Measurements from ENCODE around the gene TPO. TPM values are rescaled to one million over a fixed set of nuclear protein-coding genes. Genes with fewer than 3 reads are reported as not detected.

The TPO gene
- polyA plus RNA-seq, 1 donor from 2014 or later, result not detected

DNA sequence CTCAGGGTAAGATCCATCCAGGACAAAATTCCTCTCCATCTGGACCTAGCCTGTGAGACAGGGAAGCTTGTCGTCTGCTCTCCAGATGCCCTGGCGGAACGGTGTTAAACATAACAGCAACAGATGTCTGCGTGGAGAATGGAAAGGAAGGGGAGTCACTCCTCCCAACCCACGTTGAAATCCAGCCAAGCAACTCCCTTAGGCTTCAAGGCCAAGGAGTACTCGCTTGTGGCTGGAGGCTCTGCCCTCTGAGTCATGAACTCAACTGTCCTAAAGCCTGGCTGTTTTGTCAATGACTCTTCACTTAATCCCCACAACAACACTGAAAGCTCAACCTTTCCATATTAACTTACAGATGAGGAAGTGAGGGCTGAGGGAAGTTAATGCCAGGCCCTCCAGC, 42.2 kb downstream of the TPO start:
- Histone ChIP-seq H3F3A (ENCODE audit: insufficient read depth, low read length, poor library complexity, severe bottlenecking) (no peaks in the 10 kb centered on the region), H3K9me3 (ENCODE audit: low read length) (no peaks in the 10 kb centered on the region), H2AFZ (ENCODE audit: low read depth, low read length) (no peak overlapping the region), H3K4me2 (ENCODE audit: low read length) (no peak overlapping the region), H3K27me3 (ENCODE audit: insufficient read depth, low read depth, low read length) (no peaks in the 10 kb centered on the region), H4K20me1 (ENCODE audit: insufficient read depth) (no peaks in the 10 kb centered on the region), H3K4me3 (ENCODE audit: low read length) (no peak overlapping the region), H3K9me2 (ENCODE audit: insufficient read depth, low read length) (no peaks in the 10 kb centered on the region), H3K9ac (ENCODE audit: low read length) (no peak overlapping the region), H3K27ac (ENCODE audit: low read length) (no peak overlapping the region), H3K79me2 (replicated peaks; ENCODE audit: insufficient read depth, low read length) (no peaks in the 10 kb centered on the region), H3K36me3 (ENCODE audit: insufficient read depth, low read length) (no peaks in the 10 kb centered on the region)
- TF ChIP-seq TAF1 (IDR thresholded peaks at IDR 0.05; ENCODE audit: low read depth) (no peak), SMC3 (conservative IDR thresholded peaks at IDR 0.05; ENCODE audit: poor library complexity) (no peak), REST (IDR thresholded peaks at IDR 0.05; ENCODE audit: borderline replicate concordance) (no peak), EP300 (conservative IDR thresholded peaks at IDR 0.05; ENCODE audit: poor library complexity, severe bottlenecking) (no peak), POLR2AphosphoS5 (IDR thresholded peaks at IDR 0.05) (no peak), RAD21 (conservative IDR thresholded peaks at IDR 0.05) (no peak), MXI1 (conservative IDR thresholded peaks at IDR 0.05; ENCODE audit: poor library complexity, severe bottlenecking) (no peak), EZH2 (IDR thresholded peaks at IDR 0.05; ENCODE audit: borderline replicate concordance, insufficient read depth, low read length, poor library complexity, severe bottlenecking) (no peak)
- TF ChIP-seq, protein P1, sequence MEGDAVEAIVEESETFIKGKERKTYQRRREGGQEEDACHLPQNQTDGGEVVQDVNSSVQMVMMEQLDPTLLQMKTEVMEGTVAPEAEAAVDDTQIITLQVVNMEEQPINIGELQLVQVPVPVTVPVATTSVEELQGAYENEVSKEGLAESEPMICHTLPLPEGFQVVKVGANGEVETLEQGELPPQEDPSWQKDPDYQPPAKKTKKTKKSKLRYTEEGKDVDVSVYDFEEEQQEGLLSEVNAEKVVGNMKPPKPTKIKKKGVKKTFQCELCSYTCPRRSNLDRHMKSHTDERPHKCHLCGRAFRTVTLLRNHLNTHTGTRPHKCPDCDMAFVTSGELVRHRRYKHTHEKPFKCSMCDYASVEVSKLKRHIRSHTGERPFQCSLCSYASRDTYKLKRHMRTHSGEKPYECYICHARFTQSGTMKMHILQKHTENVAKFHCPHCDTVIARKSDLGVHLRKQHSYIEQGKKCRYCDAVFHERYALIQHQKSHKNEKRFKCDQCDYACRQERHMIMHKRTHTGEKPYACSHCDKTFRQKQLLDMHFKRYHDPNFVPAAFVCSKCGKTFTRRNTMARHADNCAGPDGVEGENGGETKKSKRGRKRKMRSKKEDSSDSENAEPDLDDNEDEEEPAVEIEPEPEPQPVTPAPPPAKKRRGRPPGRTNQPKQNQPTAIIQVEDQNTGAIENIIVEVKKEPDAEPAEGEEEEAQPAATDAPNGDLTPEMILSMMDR (IDR thresholded peaks at IDR 0.05; ENCODE audit: poor library complexity, severe bottlenecking), result no peak

DNA sequence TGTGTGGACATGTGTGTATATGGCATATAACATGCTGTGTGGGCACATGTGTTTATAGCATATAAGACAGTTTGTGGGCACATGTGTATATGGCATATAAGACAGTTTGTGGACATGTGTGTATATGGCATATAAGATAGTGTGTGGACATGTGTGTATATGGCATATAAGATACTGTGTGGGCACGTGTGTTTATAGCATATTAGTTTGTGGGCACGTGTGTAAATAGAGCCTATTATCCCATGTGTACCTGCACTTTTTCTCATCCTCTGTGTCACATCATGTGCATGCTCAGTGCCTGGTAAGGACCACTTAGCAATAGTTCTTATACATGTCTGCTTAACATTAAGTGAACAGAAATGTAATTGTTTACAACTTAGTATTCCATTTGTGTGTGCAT, 45.2 kb downstream of the TPO start:
- no peaks in the 10 kb centered on the region for H4K20me1 ChIP-seq (ENCODE audit: insufficient read depth)
- TF ChIP-seq, protein P1 (IDR thresholded peaks at IDR 0.05; ENCODE audit: poor library complexity, severe bottlenecking), result no peak
- TF ChIP-seq RAD21 (conservative IDR thresholded peaks at IDR 0.05), result no peak
- TF ChIP-seq EP300 (conservative IDR thresholded peaks at IDR 0.05; ENCODE audit: poor library complexity, severe bottlenecking), result no peak
- no peak for TF ChIP-seq EZH2 (IDR thresholded peaks at IDR 0.05; ENCODE audit: borderline replicate concordance, insufficient read depth, low read length, poor library complexity, severe bottlenecking)
- no peak for TF ChIP-seq TAF1 (IDR thresholded peaks at IDR 0.05; ENCODE audit: low read depth)
- H3K9me3 ChIP-seq (ENCODE audit: low read length), result no peaks in the 10 kb centered on the region
- no peaks in the 10 kb centered on the region for H3K27me3 ChIP-seq (ENCODE audit: insufficient read depth, low read depth, low read length)
- no peaks in the 10 kb centered on the region for H3F3A ChIP-seq (ENCODE audit: insufficient read depth, low read length, poor library complexity, severe bottlenecking)
- no peaks in the 10 kb centered on the region for H3K9me2 ChIP-seq (ENCODE audit: insufficient read depth, low read length)
- no peak overlapping the region for H3K4me2 ChIP-seq (ENCODE audit: low read length)
- no peaks in the 10 kb centered on the region for H3K36me3 ChIP-seq (ENCODE audit: insufficient read depth, low read length)
- H2AFZ ChIP-seq (ENCODE audit: low read depth, low read length), result no peak overlapping the region
- H3K9ac ChIP-seq (ENCODE audit: low read length), result no peak overlapping the region
- no peak overlapping the region for H3K27ac ChIP-seq (ENCODE audit: low read length)
- H3K79me2 ChIP-seq (replicated peaks; ENCODE audit: insufficient read depth, low read length), result no peaks in the 10 kb centered on the region
- H3K4me3 ChIP-seq (ENCODE audit: low read length), result no peak overlapping the region
